ENCODE measurements around the gene FGFR2.

FGFR2 gene

DNA sequence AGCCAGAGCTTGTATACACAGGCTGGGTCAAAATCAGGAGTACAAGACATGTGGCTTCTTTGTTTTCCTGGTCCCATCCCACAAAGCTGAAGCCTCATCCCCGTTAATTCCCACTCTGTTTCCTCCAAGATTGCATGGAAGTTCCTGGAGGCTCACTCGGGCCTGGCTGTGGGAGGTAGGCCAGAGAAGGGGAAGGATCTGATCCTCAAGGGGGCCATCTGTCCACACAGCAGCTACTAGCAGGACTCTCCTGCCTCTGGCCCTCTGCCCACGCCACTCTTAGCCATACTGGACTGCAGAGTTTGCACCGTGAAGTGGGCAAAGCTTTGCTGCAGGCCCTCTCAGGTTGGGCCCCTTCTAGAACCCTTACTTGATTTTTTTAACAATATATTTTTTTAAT lies 160.6 kb downstream of the FGFR2 start:
- TF ChIP-seq, protein P1, sequence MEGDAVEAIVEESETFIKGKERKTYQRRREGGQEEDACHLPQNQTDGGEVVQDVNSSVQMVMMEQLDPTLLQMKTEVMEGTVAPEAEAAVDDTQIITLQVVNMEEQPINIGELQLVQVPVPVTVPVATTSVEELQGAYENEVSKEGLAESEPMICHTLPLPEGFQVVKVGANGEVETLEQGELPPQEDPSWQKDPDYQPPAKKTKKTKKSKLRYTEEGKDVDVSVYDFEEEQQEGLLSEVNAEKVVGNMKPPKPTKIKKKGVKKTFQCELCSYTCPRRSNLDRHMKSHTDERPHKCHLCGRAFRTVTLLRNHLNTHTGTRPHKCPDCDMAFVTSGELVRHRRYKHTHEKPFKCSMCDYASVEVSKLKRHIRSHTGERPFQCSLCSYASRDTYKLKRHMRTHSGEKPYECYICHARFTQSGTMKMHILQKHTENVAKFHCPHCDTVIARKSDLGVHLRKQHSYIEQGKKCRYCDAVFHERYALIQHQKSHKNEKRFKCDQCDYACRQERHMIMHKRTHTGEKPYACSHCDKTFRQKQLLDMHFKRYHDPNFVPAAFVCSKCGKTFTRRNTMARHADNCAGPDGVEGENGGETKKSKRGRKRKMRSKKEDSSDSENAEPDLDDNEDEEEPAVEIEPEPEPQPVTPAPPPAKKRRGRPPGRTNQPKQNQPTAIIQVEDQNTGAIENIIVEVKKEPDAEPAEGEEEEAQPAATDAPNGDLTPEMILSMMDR (IDR thresholded peaks at IDR 0.05; ENCODE audit: low read depth, low read length, missing control alignments), result no peak
- H3K4me3 ChIP-seq (ENCODE audit: low read depth, low read length), result no peak overlapping the region
- no peak for DNase-seq (ENCODE audit: low read depth)

GRCh38 chr10:121436630-121437341 lies 161.5 kb downstream of the FGFR2 start:
- TF ChIP-seq, protein P1 (IDR thresholded peaks at IDR 0.05; ENCODE audit: low read depth, low read length, missing control alignments), result no peak
- no peak for DNase-seq (ENCODE audit: low read depth)
- no peak overlapping the region for H3K4me3 ChIP-seq (ENCODE audit: low read depth, low read length)

- TF ChIP-seq, protein P1 (IDR thresholded peaks at IDR 0.05; ENCODE audit: low read depth, low read length, missing control alignments), result no peak
- DNase-seq (ENCODE audit: low read depth), result no peak
- H3K4me3 ChIP-seq (ENCODE audit: low read depth, low read length), result no peak overlapping the region
These were observed 162.0 kb downstream of the FGFR2 start for GRCh38 chr10:121436281-121436629.

DNA sequence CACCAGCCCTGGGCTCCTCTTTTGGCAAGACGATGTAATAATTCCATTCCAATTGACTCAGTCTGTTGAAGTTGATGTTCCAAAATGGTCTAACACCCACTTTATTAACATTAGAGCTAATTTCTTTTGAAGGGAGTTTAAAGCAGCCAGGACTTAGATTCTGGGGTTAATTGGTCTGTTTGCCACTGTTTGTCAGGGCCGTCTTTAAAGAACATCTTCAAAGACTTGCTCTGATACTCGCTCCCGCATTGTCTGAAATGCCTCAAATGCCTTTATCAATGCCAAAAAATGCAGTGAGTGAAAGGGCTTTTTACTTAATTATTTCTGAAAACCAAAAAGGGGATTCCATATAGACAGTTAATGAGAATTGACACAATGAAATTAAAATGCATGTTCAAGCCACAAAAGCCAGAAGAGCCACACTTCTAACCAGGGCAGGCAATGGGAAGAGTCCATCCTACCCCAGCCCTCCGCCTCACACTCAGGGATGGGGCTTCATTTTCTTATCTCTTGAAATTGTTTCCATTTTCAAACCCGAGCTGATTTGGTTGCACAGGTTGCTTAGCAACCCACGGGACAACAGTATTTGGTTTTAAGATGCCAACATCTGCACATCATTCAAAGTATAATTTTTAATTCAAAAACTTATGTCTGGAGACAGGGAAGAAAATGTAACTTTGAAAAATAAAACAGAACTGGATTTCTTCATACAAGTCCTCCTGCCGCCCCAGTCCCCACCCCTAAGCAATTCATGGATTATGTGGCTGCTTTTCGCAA lies 163.0 kb downstream of the FGFR2 start:
- no peak overlapping the region for H3K4me3 ChIP-seq (ENCODE audit: low read depth, low read length)
- TF ChIP-seq, protein P1 (IDR thresholded peaks at IDR 0.05; ENCODE audit: low read depth, low read length, missing control alignments), result no peak
- DNase-seq (ENCODE audit: low read depth), result no peak

GRCh38 chr10:121433965-121434364 lies 164.3 kb downstream of the FGFR2 start:
- TF ChIP-seq, protein P1 (IDR thresholded peaks at IDR 0.05; ENCODE audit: low read depth, low read length, missing control alignments), result no peak
- no peak overlapping the region for H3K4me3 ChIP-seq (ENCODE audit: low read depth, low read length)
- DNase-seq (ENCODE audit: low read depth), result no peak

DNA sequence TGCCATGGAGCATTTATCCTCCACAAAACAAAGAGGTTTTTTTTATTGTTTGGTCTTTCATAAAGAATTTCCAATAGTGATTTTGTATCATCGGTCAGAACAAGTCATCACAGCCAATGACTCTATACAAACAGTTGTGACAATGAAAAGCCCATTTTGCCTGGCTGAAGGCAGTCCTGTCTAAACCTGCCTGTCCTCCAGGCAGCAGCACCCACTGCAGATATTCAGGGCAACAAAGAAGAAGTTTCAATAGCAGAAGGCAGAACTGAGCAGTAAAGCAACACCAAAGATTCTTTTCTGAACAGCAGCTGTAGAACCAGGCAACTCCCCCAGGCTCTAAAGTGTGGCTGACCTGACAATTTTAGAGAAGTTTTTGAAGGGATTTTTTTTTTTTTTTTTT lies 169.4 kb downstream of the FGFR2 start:
- no peak for DNase-seq (ENCODE audit: low read depth)
- TF ChIP-seq, protein P1 (IDR thresholded peaks at IDR 0.05; ENCODE audit: low read depth, low read length, missing control alignments), result no peak
- H3K4me3 ChIP-seq (ENCODE audit: low read depth, low read length), result no peak overlapping the region

Measured in GM12864 (cell line).